VCaP (cell line): ENCODE measurements around the gene PNPLA3.

Experiments used
- H3K27ac ChIP-seq: fragments of 450-650 bp; 2 replicates; pipeline ENCODE4 v1.5.1; 2017
- TF ChIP-seq, protein P1 (sequence below): fragments of 450-650 bp; conservative IDR thresholded peaks from 2 replicates; pipeline ENCODE4 v1.5.1; 2017; ENCODE audit warnings: mild to moderate bottlenecking, moderate library complexity

Gene PNPLA3

DNA sequence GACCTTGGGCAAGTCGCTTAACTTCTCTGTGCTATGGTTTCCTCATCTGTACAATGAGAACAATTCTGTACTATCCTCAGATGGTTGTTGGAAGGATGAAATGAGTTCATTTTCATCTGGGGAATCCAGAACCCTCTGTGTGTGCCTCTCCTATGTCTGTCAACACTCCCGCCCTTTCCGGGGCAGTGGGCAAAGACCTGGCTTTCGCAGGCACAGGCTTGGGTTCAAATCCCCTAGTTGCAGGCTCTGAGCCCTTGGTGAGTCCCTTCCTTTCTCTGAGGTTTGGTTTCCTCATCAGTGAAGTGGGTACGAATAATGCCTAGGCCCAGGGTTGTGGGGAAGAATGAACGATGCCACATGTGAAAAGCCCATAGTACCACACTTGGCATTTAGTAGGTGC, 37.8 kb upstream of the PNPLA3 start:
- TF ChIP-seq, protein P1, sequence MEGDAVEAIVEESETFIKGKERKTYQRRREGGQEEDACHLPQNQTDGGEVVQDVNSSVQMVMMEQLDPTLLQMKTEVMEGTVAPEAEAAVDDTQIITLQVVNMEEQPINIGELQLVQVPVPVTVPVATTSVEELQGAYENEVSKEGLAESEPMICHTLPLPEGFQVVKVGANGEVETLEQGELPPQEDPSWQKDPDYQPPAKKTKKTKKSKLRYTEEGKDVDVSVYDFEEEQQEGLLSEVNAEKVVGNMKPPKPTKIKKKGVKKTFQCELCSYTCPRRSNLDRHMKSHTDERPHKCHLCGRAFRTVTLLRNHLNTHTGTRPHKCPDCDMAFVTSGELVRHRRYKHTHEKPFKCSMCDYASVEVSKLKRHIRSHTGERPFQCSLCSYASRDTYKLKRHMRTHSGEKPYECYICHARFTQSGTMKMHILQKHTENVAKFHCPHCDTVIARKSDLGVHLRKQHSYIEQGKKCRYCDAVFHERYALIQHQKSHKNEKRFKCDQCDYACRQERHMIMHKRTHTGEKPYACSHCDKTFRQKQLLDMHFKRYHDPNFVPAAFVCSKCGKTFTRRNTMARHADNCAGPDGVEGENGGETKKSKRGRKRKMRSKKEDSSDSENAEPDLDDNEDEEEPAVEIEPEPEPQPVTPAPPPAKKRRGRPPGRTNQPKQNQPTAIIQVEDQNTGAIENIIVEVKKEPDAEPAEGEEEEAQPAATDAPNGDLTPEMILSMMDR, result no peak
- H3K27ac ChIP-seq, result no peak overlapping the region

DNA sequence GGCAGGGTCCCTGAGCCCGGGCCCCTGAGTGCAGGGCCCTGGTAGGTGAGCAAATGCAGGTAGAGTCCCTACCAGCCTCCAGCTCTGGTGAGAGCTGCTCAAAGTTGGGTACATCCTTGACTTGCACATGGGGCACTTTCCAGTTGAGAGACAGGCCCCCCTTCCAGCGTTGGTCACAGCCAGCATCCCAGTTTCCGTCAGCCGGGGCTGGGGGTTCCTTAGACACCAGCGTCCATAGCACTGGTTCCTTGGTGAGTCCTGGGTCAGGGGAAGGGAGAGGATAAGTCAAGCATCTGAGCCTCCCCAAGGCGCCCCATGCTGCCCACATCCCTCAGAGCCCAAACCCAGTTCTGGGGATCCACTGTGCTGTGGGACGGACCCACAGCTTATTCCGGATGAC, 37.4 kb upstream of the PNPLA3 start:
- TF ChIP-seq, protein P1, result no peak
- H3K27ac ChIP-seq, result no peak overlapping the region

DNA sequence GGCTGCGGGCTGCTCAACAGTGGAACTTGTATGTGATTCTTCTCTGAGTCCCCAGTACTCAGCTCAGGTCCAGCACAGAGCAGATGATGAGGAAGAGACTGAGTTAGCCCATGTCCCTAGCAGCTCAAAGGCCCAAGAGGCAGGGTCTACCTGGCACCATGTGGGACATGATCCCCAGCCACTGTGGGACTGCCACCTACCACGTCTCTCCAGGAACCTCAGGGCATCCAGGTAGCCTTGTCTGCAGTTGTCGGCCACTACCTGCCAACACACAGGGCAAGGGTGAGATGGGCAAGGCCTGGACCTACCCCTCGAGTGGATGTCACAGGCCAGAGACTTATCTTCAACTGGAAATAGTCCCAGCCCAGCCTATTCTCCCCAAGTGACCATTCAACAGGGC, 36.2 kb upstream of the PNPLA3 start:
- H3K27ac ChIP-seq, result no peak overlapping the region
- TF ChIP-seq, protein P1, result no peak

DNA sequence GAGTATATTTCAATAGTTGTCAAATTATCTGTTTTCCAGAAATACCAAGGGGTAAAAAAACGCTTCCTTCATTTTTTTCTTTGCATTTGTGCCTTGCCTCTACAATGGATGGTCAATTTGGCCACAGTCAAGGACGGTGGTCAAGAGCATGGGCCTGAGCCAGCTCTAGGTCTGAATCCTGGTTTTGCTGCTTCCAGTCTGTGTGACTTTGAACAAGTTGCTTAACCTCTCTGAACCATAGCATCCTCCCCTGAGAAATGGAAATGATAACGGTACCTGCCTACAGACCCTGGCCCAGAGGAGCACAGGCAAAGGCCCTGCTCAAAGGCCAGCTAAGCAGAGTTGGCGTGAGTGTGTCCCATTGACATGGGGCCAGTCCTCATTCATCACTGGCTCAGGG, 34.9 kb upstream of the PNPLA3 start:
- no peak overlapping the region for H3K27ac ChIP-seq
- TF ChIP-seq, protein P1, result no peak

DNA sequence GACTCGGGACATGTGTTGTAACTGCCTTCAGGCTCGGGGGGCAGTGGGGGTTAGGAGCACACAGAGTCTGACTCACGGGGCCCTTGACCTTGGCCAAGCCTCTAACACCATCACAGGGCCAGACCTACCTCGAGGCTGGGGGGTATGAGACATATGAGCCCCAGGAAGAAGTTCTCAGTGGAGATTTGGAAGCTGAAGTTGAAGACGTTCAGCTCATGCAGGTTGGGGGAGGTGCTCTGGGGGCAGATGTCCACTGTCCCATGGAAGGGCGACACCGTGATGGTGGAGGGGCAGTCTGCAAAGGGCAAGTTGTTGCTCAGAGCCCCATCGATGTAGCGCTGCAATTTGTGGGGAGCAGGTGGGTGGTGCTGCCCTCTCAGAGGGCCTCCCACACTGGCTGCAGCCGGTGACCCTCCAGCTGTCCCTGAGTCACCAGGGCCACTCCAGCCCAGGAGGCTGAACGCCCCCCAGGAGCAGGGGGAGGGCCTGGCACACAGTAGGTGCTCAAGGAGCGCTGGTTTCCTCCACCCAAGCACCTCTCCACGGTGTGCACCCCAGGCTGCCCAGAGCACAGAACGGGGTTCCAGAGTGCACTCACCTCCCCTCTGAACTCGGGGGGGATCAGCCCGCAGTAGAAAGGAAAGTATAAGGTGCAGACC, 34.3 kb upstream of the PNPLA3 start:
- TF ChIP-seq, protein P1, result no peak
- no peak overlapping the region for H3K27ac ChIP-seq

DNA sequence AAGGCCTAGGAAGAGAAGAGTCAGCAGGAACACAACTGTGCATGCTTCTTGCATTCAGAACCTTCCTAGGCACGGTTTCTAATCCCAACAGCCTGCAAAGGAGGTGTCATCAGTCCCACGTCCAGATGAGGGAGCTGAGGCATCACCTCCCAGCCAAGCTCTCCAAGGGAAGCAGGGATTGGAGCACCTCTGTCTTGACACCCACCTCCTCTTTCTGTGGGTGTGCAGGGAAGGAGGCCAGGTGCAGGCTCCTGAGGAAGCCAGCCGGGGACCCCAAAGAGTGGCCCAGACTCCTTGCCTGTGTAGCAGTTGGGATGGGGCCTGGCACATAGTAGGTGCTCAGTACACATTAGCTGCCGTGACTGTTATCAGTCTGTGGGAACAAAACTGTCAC, 33.7 kb upstream of the PNPLA3 start:
- TF ChIP-seq, protein P1, result no peak
- H3K27ac ChIP-seq, result no peak overlapping the region

DNA sequence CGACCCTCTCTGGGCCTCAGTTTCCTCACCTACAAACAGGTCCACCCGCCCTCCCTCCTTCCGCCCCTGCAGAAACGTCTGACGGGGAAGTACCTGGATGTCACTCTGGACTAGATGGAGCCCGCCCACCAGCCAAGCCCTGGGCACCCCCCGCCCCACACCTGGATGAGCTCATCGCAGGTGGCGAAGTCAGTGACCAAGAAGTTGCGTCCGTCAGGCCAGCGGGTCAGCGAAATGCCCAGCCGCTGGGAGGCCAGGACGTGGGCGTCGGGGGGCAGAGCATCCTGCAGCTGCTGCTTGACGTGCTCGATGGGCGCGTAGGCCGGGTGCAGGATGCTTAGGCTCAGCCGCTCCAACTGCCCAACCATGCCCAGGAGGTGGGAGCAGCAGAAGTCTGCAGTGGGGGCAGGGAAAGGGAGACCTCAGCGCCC, 32.7 kb upstream of the PNPLA3 start:
- TF ChIP-seq, protein P1, result no peak
- H3K27ac ChIP-seq, result no peak overlapping the region
